Activated CD4-positive, alpha-beta memory T cell treated with anti-CD3 and anti-CD28 coated beads, Interleukin-2, amount 10 ng/mL, durations not matched to agents 7 days and 5 days (primary cell): Measurements from ENCODE around the gene TMEM231. TPM values are rescaled to one million over a fixed set of nuclear protein-coding genes. Genes with fewer than 3 reads are reported as not detected.

ENCODE experiments used
- CTCF ChIA-PET: fragments of 350-600 bp; sonication (Branson Sonifier 250); formaldehyde crosslinking; loops from one replicate; lab custom pipeline; 2021; ENCODE audit warnings: antibody characterized with exemption, inconsistent platforms; lab: Charles Lee
- POLR2A ChIA-PET: fragments of 350-600 bp; sonication (Branson Sonifier 250); formaldehyde crosslinking; loops from one replicate; lab custom pipeline; 2021; ENCODE audit warnings: antibody characterized with exemption; lab: Charles Lee
- DNase-seq: peaks from one replicate; pipeline ENCODE4 v3.0.0-alpha.2; 2020
- H3K27ac Mint-ChIP-seq: one replicate; pipeline ENCODE4 v1.8.0; 2021; ENCODE audit warnings: mild to moderate bottlenecking, mixed read lengths
- H3K27me3 Mint-ChIP-seq: one replicate; pipeline ENCODE4 v1.8.0; 2021; ENCODE audit warnings: mixed read lengths
- H3K36me3 Mint-ChIP-seq: one replicate; pipeline ENCODE4 v1.8.0; 2021; ENCODE audit warnings: low read depth, mixed read lengths
- H3K4me1 Mint-ChIP-seq: one replicate; pipeline ENCODE4 v1.8.0; 2021; ENCODE audit warnings: mixed read lengths
- H3K4me3 Mint-ChIP-seq: one replicate; pipeline ENCODE4 v1.8.0; 2021; ENCODE audit warnings: mild to moderate bottlenecking, mixed read lengths
- H3K9me3 Mint-ChIP-seq: one replicate; pipeline ENCODE4 v1.8.0; 2021; ENCODE audit warnings: mixed read lengths
- total RNA-seq, 2 experiments: library from RNA; stranded (reverse); gene quantifications; one replicate each; pipeline ENCODE4 v1.2.3, GENCODE V29; 2021

TMEM231 gene
- total RNA-seq, 2 experiments from 2014 or later, result 1.9 to 2.0 TPM

DNA sequence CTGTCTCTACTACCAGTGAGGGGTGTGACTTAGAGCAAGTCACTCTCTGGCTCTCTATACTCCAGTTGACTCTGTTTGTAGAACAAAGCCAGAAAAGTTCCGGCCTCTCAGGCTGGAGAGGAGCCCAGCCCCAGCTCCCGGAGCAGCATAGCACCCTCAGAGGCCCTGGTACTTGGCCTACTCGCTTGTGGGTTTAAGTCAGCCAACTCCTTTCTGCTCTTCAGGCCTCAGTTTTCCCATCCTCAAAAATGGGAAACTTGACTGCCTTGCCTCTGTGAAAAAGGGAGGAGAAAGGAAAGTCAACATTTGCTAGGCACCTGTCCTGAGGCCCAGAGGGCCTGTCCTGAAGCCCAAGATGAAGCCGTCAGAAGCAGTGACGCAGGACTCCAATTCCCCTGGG lies 61.9 kb downstream of the TMEM231 start:
- CTCF ChIA-PET, result no interaction called here
- no peaks in the 10 kb centered on the region for H3K9me3 Mint-ChIP-seq
- POLR2A ChIA-PET, result no interaction called here
- no peak overlapping the region for H3K4me3 Mint-ChIP-seq
- H3K4me1 Mint-ChIP-seq, result peaks cover 8% of the 10 kb centered on the region
- peaks cover 26% of the 10 kb centered on the region for H3K27me3 Mint-ChIP-seq
- H3K27ac Mint-ChIP-seq, result no peak overlapping the region
- DNase-seq, result no peak
- H3K36me3 Mint-ChIP-seq, result no peaks in the 10 kb centered on the region

DNA sequence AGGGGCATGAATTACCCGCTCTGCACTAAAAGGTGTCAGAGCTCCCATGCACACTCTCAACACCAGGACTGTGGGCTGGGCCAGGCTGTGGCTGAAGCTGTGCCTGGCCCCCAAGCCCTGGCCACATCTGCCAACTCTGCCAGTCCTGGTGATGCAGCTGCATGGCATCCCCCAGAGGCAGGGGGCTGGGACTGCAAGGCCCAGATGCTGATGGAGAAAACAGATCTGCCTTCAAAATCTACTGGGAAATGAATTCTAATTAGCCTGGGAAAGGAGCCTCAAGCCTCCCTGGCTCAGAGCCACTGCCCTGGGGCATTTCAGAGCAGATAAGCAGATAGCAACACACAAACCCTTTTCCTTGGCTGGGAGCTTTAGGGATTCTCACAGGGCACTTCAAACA lies 64.2 kb downstream of the TMEM231 start:
- no peak for DNase-seq
- ChIA-PET CTCF (interaction anchor here (0.6 kb wide), 1 partner anchor 20 kb away, joined by 3 read pairs; no protein-coding TSS in a partner anchor), POLR2A (no interaction called here)
- H3K4me3 Mint-ChIP-seq, result no peak overlapping the region
- H3K9me3 Mint-ChIP-seq, result no peaks in the 10 kb centered on the region
- peaks cover 20% of the 10 kb centered on the region for H3K27me3 Mint-ChIP-seq
- H3K27ac Mint-ChIP-seq, result no peak overlapping the region
- peaks cover 8% of the 10 kb centered on the region for H3K4me1 Mint-ChIP-seq
- no peaks in the 10 kb centered on the region for H3K36me3 Mint-ChIP-seq

DNA sequence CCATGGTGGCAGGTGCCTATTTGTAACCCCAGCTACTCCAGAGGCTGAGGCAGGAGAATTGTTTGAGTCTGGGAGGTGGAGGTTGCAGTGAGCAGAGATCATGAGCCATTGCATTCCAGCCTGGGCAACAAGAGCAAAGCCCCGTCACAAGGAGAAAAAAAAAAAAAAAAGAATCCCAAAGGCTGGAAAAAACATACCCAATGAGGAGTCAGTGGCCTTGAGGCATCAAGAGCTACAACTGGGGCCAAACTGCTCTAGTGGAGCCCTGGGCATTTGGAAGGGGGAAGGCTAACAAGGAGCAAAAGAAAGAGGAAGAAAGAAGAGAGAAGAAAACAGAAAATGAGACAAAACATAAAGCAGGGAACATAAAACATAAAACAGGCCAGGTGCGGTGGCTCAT lies 67.7 kb downstream of the TMEM231 start:
- no peaks in the 10 kb centered on the region for H3K36me3 Mint-ChIP-seq
- no peaks in the 10 kb centered on the region for H3K9me3 Mint-ChIP-seq
- no peak overlapping the region for H3K27ac Mint-ChIP-seq
- ChIA-PET POLR2A (no interaction called here), CTCF (interaction anchor here (1.2 kb wide), 1 partner anchor 10 kb away, joined by 5 read pairs; no protein-coding TSS in a partner anchor)
- H3K27me3 Mint-ChIP-seq, result peaks cover 11% of the 10 kb centered on the region
- no peak overlapping the region for H3K4me3 Mint-ChIP-seq
- no peak for DNase-seq
- H3K4me1 Mint-ChIP-seq, result no peaks in the 10 kb centered on the region

Other genes starting within 250 kb of the TMEM231 start
- 10 to 100 TPM; 35.1 to 36.2 TPM for gene CFDP1, start 122.7 kb downstream of the TMEM231 start, total RNA-seq
- 10 to 100 TPM; 30.8 to 33.9 TPM for gene TMEM170A, start 91.6 kb downstream of the TMEM231 start, total RNA-seq
- gene CHST6, start 60.8 kb downstream of the TMEM231 start, total RNA-seq, result not detected
- gene CHST5, start 20.1 kb downstream of the TMEM231 start, total RNA-seq, result under 1 TPM in 1 of 2 experiments, not detected in 1; 0.10 TPM
- 10 to 100 TPM; 84.9 to 86.2 TPM for gene GABARAPL2, start 10.1 kb upstream of the TMEM231 start, total RNA-seq
- gene ADAT1, start 67.0 kb upstream of the TMEM231 start, total RNA-seq, result 10 to 100 TPM; 50.7 to 56.0 TPM
- 100 to 1,000 TPM; 169 to 170 TPM for gene KARS1, start 91.4 kb upstream of the TMEM231 start, total RNA-seq
- gene TERF2IP, start 91.5 kb upstream of the TMEM231 start, total RNA-seq, result 10 to 100 TPM; 92.7 to 96.2 TPM
- gene CPHXL2, start 120.8 kb upstream of the TMEM231 start, total RNA-seq, result not detected
- not detected for gene DUXB, start 145.2 kb upstream of the TMEM231 start, total RNA-seq
- gene CPHXL, start 170.2 kb upstream of the TMEM231 start, total RNA-seq, result not detected